Sigmoid colon (tissue), 7 donors: ENCODE measurements around the gene ELMO1. TPM values are rescaled to one million over a fixed set of nuclear protein-coding genes. Genes with fewer than 3 reads are reported as not detected.

Experiments
- DNase-seq: peaks from one replicate; pipeline ENCODE4 v3.0.0-alpha.2; 2019
- H3K27ac ChIP-seq, 4 donors: fragments of 200-600 bp; sonication (generic); one replicate each; pipeline ENCODE4 v1.5.1; 2016 to 2019; ENCODE audit warnings: mild to moderate bottlenecking in 1 of 4
- H3K27me3 ChIP-seq, 3 donors: fragments of 200-600 bp; sonication (generic); one replicate each; pipeline ENCODE4 v1.5.1; 2019; ENCODE audit warnings: mild to moderate bottlenecking in 1 of 3
- H3K36me3 ChIP-seq, 4 donors: fragments of 200-600 bp; sonication (generic); one replicate each; pipeline ENCODE4 v1.5.1; 2016 to 2019
- H3K4me1 ChIP-seq, 4 donors: fragments of 200-600 bp; sonication (generic); one replicate each; pipeline ENCODE4 v1.5.1; 2017 to 2019
- H3K4me3 ChIP-seq, 4 donors: fragments of 200-600 bp; sonication (generic); one replicate each; pipeline ENCODE4 v1.5.1; 2017 to 2019; ENCODE audit warnings: mild to moderate bottlenecking in 2 of 4, moderate library complexity in 1 of 4
- H3K9me3 ChIP-seq, 4 donors: fragments of 200-600 bp in 3 of 4; sonication (generic) in 3 of 4; one replicate each; pipeline versions ENCODE4 v1.5.1 to v1.6.1; 2013 to 2019
- CTCF ChIP-seq, 4 experiments: fragments of 450-650 bp in 3 of 4; fragments of 200-600 bp in 1 of 4; IDR thresholded peaks; one replicate each; pipeline ENCODE4 v1.5.1; 2016 to 2019; ENCODE audit warnings: antibody characterized with exemption in 4 of 4, mild to moderate bottlenecking in 3 of 4, moderate library complexity in 2 of 4
- EP300 ChIP-seq, 4 donors: sonication (generic); formaldehyde crosslinking; IDR thresholded peaks; one replicate each; pipeline ENCODE4 v1.6.1; 2017; ENCODE audit warnings: antibody characterized with exemption in 4 of 4
- POLR2A ChIP-seq, 2 donors: fragments of 450-650 bp; IDR thresholded peaks; one replicate each; pipeline ENCODE4 v1.6.1; 2016; ENCODE audit warnings: antibody characterized with exemption in 2 of 2, mild to moderate bottlenecking in 2 of 2, moderate library complexity in 2 of 2
- POLR2AphosphoS5 ChIP-seq, 4 donors: sonication (generic); formaldehyde crosslinking; IDR thresholded peaks; one replicate each; pipeline ENCODE4 v1.6.1; 2017; ENCODE audit warnings: antibody characterized with exemption in 4 of 4
- WGBS, 2 donors: extraction: QIAGEN DNeasy Blood & Tissue Kit; methylation state at CpG; one replicate each; pipeline ENCODE4 v1.1.7; 2013; 5-methylcytosine and 5-hydroxymethylcytosine counted together
- intact Hi-C: fragments of 100-400 bp; cut with DNase I; formaldehyde crosslinking; loops from one replicate; pipeline ENCODE4 v1.15.1; 2023
- polyA plus RNA-seq, 3 donors: library from polyadenylated mRNA; stranded (reverse); fragments of 200-250 nt; gene quantifications; one replicate each; pipeline ENCODE4 v1.2.3, GENCODE V29; 2013
- total RNA-seq, 4 donors: library from RNA; depleted of rRNA; stranded (reverse); fragments of >200 nt; gene quantifications; one replicate each; pipeline ENCODE4 v1.1.0, GENCODE V29; 2016
- donor health status: healthy with polysubstance abuse.
- donor health status: Bipolar disorder and iron deficiency.
- donor health status: healthy.

Gene ELMO1
- total and polyA plus RNA-seq, 7 donors: 2.3 to 63.1 (median 33.9) TPM

DNA sequence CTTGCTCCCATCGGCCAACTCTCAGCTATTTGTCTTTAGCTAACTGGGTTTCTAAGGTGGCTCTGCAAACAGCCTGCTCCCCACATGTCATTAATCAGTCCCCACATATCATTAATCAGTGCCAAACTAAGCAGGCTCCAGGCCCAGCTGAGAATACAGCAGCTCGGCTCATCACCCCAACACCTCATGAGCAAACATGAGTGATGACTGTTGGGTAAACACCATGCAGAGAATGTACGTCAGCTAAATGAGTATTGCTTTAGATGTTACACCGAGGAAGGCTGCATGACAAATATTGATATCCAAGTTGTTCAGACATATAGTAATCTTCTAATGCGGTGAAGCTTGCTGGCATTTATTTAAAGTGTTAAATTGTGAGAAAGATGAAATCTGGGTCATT, 536.9 kb downstream of the ELMO1 start:
- intact Hi-C loops: no loop called here
- H3K4me3 ChIP-seq: no peak overlapping the region
- H3K27me3 ChIP-seq: no peaks in the 10 kb centered on the region
- WGBS, 2 donors: 42 to 82% methylated on average over 5 of the region's 5 CpGs
- no peaks in the 10 kb centered on the region for H3K36me3 ChIP-seq
- no peaks in the 10 kb centered on the region for H3K9me3 ChIP-seq
- no peak for TF ChIP-seq POLR2A (IDR thresholded peaks at IDR 0.05)
- TF ChIP-seq POLR2AphosphoS5 (IDR thresholded peaks at IDR 0.05): no peak
- TF ChIP-seq EP300 (IDR thresholded peaks at IDR 0.05): no peak
- no peak overlapping the region for H3K27ac ChIP-seq
- H3K4me1 ChIP-seq: no peaks in the 10 kb centered on the region
- DNase-seq: no peak

DNA sequence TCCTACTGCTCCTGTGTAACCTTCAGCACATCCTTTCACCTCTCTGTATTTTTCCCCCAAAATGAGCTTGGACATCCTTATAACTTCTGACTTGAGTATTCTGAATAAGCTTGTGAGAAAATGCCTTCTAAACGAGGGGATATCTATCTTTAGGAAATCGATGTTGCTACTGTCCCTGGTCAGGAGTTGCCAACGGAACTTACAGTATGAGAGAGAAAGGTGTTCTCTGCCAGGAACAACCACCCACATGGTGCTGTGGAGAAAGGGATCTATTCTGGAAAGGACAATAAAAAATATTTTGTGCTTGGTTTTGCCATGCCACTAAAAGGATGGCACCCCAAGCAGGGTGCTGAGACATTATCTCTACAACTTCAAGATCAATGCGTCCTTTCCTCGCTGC, 537.8 kb downstream of the ELMO1 start:
- no peak for DNase-seq
- WGBS, 2 donors: 96 to 97% methylated on average over 5 of the region's 5 CpGs
- intact Hi-C loops: no loop called here

DNA sequence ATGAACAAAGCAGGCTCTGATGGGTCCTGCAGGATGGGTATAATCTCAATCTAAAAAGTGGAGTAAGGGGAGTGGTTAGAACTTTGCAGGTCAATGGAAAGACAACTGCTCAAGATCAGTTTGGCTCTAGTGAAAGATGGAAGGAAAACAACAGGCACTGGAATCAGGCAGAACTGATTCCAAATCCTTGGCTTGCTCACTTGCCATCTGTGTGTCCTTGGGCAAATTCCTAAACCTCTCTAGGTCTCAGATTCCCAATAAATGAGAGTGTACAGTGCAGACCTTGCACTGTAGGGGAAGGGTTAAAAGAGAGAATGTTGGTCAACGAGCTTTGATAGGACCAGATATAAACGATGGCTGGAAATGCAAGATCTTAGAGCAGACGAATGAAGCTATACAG, 538.3 kb downstream of the ELMO1 start:
- no peak overlapping the region for H3K27ac ChIP-seq
- H3K9me3 ChIP-seq: no peaks in the 10 kb centered on the region
- no peak overlapping the region for H3K4me3 ChIP-seq
- no peaks in the 10 kb centered on the region for H3K27me3 ChIP-seq
- WGBS, 2 donors: 89% methylated on average over 3 of the region's 3 CpGs
- no peak for TF ChIP-seq CTCF (IDR thresholded peaks at IDR 0.05)
- TF ChIP-seq POLR2AphosphoS5 (IDR thresholded peaks at IDR 0.05): no peak
- no peak for TF ChIP-seq POLR2A (IDR thresholded peaks at IDR 0.05)
- TF ChIP-seq EP300 (IDR thresholded peaks at IDR 0.05): no peak
- intact Hi-C loops: no loop called here
- no peaks in the 10 kb centered on the region for H3K36me3 ChIP-seq
- H3K4me1 ChIP-seq: no peaks in the 10 kb centered on the region
- no peak for DNase-seq

More for the DNA sequence above, 537.8 kb downstream of the ELMO1 start:
- H3K9me3 ChIP-seq: no peaks in the 10 kb centered on the region
- H3K4me1 ChIP-seq: no peaks in the 10 kb centered on the region
- H3K4me3 ChIP-seq: no peak overlapping the region
- H3K27ac ChIP-seq: no peak overlapping the region
- no peaks in the 10 kb centered on the region for H3K36me3 ChIP-seq
- H3K27me3 ChIP-seq: no peaks in the 10 kb centered on the region
- TF ChIP-seq POLR2A (IDR thresholded peaks at IDR 0.05) (no peak), POLR2AphosphoS5 (IDR thresholded peaks at IDR 0.05) (no peak), EP300 (IDR thresholded peaks at IDR 0.05) (no peak), CTCF (IDR thresholded peaks at IDR 0.05) (no peak)

DNA sequence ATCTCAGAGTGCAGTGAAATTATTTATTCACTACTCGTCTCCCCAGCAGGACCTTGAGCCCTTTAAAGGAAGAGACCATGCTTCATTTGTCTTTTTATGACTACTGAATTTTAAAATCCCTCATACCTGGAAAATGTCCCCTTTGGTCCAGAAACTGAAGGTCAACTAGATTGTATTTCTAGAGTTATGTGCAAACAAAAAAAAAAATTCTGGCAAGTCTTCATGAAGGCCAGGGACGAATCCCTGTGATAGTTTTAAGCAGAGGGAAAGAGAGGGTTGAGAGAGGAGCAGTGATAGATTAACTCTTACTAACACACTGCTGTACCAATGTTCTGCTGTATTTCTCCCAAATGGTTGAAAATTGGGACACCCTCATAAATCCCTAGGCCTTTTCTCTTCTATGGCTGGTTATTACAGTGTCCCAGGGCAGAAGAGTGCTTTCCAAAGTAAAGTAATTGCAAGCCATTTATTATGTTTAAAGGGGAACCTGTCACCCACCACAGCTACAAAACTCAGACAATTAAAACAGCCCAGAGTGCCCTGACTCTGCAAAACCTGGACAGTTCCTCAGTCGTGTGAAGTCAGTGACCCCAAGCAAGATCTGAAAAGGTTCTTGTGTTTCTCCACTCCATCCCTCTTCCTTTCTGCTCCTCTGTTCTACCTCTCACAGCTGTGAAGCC, 541.6 kb downstream of the ELMO1 start:
- TF ChIP-seq EP300 (IDR thresholded peaks at IDR 0.05) (no peak), POLR2AphosphoS5 (IDR thresholded peaks at IDR 0.05) (no peak), POLR2A (IDR thresholded peaks at IDR 0.05) (no peak), CTCF (IDR thresholded peaks at IDR 0.05) (no peak)
- WGBS, 2 donors: 42 to 58% methylated on average over 3 of the region's 3 CpGs

GRCh38 chr7:36906448-36906847, 542.2 kb downstream of the ELMO1 start:
- DNase-seq: no peak
- no peak overlapping the region for H3K27ac ChIP-seq
- TF ChIP-seq EP300 (IDR thresholded peaks at IDR 0.05) (no peak), POLR2A (IDR thresholded peaks at IDR 0.05) (no peak), CTCF (IDR thresholded peaks at IDR 0.05) (no peak), POLR2AphosphoS5 (IDR thresholded peaks at IDR 0.05) (no peak)
- H3K4me1 ChIP-seq: no peaks in the 10 kb centered on the region
- H3K4me3 ChIP-seq: no peak overlapping the region
- no peaks in the 10 kb centered on the region for H3K9me3 ChIP-seq
- intact Hi-C loops: no loop called here
- no peaks in the 10 kb centered on the region for H3K27me3 ChIP-seq
- 75 to 87% methylated on average over 4 of the region's 4 CpGs for WGBS, 2 donors
- no peaks in the 10 kb centered on the region for H3K36me3 ChIP-seq

More for the DNA sequence above, 541.6 kb downstream of the ELMO1 start:
- no peaks in the 10 kb centered on the region for H3K27me3 ChIP-seq
- no peaks in the 10 kb centered on the region for H3K9me3 ChIP-seq
- no peaks in the 10 kb centered on the region for H3K4me1 ChIP-seq
- H3K36me3 ChIP-seq: no peaks in the 10 kb centered on the region
- no peak overlapping the region for H3K27ac ChIP-seq
- intact Hi-C loops: no loop called here
- H3K4me3 ChIP-seq: no peak overlapping the region
- no peak for DNase-seq
